Stimulated activated naive CD4-positive, alpha-beta T cell treated with Interleukin-2 at 50 U/mL for 16 hours (primary cell): ENCODE results near the gene GINS2.

Experiments
- DNase-seq: peaks from one replicate; lab custom pipeline; 2025; lab: John Stamatoyannopoulos, UW

Gene GINS2

DNA sequence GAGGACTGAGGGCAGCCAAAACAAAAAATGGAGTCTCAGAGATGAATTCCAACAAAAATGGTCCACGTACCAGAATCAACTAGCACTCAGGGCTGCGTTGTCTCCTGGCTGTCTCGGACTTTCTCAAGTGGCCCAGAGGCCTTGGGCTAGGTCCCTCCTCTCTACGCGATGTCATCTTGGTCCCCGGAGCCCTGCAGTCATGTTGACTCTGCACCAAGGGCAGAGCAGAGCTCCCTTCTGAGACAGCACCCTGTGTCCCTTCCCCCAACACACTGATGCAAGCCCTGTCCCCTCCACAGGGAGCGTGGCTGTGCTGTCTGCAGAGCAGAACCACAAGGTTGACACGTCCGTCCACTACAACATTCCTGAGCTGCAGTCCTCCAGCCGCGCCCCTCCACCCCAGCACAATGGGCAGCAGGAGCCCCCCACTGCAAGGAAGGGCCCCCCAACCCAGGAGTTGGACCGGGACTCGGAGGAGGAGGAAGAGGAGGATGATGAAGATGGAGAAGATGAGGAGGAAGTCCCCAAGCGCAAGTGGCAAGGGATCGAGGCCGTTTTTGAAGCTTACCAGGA lies 20.8 kb downstream of the GINS2 start:
- DNase-seq: no peak

DNA sequence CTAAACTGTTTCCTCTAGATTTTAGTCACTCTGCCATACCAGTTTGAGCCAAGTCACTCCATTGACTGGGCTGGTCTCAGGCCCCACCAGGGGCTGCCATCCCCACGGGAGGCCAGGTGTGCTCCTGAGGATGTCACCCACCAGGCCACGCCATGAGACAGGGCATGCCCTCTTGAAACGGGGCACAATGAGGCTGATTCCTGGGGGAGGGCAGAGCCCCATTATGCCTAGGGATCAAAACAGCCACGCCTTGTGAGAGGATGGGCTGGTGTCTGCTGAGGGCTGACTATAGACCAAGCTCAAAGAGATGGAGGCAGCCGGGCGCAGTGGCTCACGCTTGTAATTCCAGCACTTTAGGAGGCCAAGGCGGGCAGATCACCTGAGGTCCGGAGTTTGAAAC lies 21.5 kb downstream of the GINS2 start:
- DNase-seq: no peak

DNA sequence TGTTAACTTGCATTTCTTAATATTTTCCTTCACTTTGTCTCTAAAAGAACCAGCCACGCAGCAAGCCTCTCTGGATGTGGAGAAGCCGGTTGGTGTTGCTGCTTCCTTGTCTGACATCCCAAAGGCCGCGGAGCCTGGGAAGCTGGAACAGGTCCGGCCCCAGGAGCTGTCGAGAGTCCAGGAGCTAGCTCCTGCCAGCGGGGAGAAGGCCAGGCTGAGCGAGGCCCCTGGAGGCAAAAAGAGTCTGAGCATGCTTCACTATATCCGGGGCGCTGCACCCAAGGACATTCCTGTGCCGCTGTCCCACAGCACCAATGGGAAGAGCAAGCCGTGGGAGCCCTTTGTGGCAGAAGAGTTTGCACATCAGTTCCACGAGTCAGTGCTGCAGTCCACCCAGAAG lies 22.8 kb downstream of the GINS2 start:
- no peak for DNase-seq

DNA sequence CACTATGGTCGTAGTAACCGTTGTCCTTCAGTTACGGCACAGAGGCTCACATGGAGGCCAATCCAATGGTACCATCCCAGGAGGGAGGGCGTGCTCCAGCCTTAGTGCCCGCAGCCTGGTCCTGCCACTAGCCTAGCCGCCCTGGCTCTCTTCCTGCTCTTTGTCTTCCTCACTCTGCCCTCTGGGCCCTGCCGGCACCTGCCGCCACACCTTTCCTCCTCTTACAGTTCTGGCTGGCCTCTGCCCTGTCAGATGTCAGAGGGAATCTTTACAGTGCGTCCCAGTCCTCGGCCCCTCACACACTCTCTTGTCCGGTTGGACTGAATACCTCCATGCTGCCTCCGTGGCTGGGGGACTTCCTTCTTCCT lies 23.4 kb downstream of the GINS2 start:
- DNase-seq: no peak

DNA sequence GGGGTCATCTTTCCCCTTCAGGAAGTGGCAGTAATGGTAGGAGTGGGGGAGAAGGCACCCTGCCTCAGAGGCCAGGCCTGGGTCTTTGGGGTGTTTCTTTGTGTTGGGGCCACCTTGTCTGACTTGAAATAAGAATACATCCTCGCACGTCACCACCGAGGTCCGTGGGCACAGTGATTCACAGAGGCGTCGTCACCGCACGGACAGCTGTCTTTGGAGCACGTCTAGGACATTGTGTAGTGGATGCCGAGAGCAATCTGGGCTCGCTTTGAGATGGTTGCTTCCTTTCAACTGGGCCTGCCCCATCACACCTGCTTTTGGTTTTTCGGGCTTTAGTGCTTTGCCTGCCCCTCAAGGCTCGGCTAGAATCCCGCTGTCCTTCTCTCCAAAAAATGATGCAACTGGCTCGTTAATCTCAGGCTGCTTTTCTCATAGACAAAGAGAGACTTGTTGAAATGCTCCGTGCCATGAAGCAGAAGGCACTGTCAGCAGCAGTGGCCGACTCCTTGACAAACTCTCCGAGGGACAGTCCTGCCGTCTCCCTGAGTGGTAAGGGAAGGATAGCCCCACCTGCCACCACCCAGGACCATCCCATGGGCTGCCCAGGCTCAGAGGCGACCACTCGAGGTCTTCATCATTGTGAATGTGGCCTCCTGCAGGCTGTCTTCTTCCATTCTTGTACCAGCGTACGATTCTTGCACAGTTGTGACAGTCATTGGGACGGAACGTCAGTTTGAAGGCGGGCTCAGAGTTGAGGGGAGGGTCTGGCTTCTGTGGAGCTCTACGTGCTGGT lies 24.0 kb downstream of the GINS2 start:
- DNase-seq: no peak

DNA sequence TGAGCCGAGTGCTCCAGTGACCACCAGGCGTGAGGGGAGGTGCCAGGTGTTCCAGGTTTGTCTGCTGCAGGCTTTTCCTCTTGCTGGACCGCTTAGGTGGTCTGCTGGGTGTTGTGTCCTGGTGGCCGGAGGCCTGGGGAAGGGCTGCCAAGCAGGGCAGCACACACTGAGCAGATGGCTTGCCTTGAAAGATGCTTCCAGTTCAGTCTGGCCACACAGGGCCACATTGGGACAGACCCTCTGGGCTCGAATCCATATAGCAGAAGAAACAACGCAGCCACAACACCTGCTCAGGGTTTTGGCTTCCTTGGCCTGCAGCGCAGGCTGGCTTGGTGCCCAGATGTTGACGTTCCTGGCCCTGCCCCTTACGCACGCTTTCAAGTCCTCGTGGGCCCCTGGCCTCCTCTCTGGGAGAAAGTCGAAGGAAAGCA lies 24.8 kb downstream of the GINS2 start:
- DNase-seq: no peak

DNA sequence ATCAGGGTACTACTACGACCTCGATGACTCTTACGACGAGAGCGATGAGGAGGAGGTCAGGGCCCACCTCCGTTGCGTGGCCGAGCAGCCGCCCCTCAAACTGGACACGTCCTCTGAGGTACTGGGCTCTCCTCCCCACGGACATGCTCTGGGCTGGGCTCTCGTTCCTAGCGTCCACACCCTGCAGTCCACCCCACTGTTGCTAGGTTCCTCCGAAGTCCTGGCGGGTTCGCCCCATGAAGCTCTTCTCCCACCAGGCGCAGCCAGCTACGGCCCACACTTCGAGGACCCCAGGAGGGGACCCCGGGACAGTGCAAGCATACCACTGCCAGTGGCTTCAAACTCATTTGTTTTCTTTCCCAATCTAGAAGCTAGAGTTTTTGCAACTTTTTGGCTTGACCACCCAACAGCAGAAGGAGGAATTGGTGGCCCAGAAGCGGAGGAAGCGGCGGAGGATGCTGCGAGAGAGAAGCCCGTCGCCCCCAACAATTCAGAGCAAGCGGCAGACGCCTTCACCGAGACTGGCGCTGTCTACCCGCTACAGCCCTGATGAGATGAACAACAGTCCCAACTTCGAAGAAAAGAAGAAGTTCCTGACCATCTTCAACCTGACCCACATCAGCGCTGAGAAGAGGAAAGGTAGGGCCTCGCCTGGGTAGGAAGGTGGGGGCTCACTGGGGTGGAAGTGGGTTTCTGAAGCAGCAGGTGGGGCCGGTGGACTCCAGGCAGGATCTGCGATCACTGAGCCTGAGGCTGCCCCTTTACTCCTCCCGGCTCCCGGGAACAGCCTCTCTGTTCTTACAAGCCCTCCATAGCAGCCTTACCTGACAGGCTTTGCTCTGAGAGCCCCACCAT lies 25.6 kb downstream of the GINS2 start:
- DNase-seq: no peak

DNA sequence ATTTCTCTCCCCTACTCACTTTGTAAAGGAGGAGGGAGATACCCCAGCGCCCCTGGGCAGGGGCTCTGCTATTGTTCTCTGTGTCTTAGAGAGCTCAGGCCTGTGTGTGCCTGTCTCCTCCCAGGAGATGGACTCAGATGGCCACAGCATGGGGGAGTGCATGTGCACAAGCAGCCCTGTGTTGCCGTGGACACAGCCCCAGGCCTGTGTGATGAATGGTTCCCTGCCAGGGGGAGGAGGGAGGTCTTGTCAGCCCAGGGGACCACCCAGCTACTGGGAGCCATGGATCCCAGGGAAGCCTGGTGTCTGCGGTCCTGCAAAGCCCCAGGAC lies 26.3 kb downstream of the GINS2 start:
- DNase-seq: no peak

DNA sequence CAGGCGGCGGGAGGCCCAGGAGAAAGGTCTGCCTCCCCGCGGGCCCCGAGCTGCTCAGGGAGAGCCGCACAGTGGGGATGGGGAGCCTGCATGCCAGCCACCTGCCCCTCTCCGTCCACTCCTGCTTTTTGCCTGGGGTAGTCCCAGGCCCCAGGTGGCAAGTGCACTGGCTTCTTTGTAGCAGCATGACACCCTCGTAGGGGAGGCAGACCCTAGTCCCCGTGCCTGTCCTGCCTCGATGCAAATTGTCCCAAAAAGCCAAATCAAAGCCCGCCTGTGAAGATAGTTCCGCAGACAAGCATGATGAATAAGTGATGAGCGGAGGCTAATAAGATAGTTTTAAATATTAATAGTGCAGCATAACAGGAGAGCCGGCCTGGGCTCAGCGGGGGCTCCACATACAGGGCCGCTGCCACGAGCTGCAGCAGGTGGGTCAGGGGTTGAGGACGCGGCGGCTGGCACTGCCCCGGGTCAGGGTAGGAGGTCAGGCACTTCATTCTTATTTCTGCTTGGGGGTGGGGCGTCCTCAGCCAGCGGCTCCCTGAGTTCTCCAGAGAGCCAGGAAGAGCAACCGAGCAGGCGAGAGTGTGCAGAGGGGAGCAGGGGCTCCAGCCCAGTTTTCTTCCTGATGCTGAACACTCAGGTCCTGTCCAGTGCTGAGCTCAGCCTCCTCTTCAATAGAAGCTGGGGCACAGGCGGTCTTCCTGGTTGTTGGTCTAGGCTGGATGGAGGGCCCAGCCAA lies 26.8 kb downstream of the GINS2 start:
- DNase-seq: no peak

DNA sequence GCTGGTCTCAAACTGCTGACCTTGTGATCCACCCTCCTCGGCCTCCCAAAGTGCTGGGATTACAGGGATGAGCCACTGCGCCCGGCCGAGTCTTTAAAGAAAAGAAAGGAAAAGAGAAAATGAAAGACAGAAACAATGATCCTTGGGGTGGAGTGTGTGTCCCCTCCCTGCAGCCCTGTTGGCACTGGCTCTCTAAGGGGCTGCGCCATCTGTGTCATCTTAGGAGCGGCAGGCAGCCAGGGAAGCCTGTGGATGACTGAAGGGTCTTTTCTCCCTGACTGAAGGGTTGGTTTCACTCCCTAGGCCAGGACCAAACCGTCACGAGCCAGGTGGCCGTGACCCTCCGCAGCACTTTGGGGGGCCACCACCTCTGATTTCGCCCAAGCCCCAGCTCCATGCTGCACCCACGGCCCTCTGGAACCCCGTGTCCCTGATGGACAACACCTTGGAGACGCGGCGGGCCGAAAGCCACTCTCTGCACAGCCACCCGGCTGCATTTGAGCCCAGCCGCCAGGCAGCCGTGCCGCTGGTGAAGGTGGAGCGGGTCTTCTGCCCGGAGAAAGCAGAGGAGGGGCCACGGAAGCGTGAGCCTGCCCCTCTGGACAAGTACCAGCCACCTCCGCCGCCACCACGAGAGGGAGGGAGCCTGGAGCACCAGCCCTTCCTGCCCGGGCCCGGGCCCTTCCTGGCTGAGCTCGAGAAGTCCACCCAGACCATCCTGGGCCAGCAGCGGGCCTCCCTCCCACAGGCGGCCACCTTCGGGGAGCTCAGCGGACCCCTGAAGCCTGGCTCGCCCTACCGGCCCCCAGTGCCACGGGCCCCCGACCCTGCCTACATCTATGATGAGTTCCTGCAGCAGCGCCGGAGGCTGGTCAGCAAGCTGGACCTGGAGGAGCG lies 27.7 kb downstream of the GINS2 start:
- no peak for DNase-seq

DNA sequence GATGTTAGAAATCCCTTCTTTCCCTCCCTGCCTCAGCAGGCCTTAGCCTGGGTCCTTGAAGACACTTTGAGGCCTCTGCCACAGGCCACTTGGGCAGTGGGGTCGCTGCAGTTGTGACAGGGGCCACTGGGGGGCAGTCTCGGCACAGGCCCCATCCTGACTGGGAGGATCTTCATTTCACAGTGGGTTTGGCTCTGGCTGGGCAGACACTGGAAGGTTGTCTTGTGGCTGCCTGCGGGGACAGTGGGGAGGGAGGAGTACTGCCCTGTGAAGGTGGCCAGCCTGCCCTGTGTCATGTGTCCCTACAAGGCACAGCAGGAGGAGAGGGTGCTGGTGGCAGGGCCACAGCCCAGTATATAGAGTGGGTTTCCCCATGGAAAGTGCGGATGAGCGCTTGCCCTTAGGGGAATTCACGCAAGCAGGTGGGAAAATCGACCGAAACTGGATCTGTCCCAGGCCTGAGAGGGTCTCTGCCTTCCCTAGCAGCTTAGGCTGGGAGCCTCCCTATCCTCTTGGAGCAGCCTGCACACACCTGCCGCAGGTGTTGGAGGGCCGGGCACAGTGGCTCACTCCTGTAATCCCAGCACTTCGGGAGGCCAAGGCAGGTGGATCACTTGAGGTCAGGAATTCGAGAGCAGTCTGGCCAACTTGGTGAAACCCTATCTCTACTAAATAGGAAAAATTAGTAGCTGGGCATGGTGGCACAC lies 28.8 kb downstream of the GINS2 start:
- peak; percentile 43 for DNase-seq

DNA sequence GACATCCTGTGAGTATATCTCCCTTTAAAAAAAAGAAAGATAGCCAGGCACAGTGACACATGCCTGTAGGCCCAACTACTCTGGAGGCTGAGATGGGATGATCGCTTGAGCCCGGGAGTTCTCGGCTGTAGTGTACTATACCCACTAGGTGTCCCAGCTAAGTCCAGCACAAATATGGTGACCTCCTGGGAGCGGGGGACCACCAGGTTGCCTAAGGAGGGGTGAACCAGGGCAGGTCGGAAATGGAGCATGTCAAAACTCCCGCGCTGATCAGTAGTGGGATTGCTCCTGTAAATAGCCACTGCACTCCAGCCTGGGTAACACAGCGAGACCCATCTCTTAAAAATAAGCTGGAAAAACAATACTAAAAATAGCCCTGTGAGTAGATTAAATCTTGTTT lies 29.4 kb downstream of the GINS2 start:
- no peak for DNase-seq

DNA sequence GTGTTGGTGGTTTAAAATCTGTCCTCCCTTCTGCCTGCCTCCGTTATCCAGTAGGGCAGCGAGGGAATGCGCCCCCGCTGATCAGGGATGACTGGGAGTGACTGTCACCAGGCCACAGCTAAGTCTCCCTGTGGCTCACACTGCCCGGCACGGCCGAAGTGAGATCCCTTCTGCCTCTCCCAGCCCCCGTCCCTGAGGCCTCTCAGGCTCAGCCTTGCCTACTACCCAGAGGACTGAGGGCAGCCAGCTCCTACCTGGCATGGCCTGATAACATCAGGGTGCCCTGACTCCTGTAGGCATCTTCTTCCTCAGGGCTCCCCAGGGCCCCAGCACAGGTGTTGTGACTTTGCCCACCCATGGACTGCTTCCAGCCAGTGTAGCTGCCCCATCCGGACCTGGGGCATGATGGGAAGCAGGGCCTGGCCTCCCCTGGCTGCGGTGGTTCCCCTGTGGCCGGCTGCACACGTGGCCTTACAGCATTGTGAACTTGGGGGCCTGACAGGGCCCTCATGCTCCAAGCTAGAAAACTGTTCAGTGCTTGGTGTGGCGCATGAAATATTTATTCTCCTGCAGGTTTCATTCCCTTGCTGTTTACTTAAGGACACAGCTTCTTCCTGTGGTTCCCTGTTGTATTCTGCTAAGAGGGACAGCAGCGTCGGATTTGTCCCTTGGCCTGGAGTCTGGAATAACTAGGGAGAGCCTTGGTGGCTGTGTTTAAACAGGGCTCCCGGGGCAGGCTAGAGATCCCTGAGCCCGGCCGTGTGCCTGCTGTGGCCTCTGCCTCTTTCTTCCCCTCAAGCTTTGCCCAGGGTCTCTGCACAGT lies 30.0 kb downstream of the GINS2 start:
- no peak for DNase-seq

DNA sequence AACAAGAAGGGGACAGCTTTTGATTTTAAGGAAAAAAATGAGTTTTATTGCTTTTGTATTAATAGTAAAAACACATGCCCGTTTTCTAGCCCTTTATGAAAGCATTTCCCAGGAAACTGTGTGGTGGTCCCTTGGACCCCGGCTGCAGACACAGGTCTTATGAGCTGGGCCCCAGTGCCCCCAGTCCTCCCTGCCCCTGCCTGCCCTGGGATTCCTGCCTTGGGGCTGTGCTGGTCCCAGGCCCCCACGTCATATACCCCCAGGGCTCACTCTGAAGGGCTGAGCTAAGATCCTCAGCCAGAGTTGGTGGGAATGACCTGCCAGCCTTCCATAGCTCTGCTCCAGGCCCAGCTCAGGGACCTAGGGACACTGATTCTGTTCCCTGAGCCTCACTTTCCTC lies 30.8 kb downstream of the GINS2 start:
- no peak for DNase-seq

DNA sequence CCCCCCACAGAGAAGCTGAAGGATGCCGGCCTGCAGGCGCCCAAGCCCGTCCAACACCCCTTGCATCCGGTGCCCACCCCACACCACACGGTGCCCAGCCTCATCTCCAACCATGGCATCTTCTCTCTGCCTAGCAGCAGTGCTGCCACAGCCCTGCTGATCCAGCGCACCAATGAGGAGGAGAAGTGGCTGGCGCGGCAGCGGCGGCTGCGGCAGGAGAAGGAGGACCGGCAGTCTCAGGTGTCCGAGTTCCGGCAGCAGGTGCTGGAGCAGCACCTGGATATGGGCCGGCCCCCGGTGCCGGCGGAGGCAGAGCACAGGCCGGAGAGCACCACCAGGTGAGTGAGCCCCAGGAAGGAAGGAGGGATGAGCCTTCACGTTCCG lies 31.5 kb downstream of the GINS2 start:
- no peak for DNase-seq

DNA sequence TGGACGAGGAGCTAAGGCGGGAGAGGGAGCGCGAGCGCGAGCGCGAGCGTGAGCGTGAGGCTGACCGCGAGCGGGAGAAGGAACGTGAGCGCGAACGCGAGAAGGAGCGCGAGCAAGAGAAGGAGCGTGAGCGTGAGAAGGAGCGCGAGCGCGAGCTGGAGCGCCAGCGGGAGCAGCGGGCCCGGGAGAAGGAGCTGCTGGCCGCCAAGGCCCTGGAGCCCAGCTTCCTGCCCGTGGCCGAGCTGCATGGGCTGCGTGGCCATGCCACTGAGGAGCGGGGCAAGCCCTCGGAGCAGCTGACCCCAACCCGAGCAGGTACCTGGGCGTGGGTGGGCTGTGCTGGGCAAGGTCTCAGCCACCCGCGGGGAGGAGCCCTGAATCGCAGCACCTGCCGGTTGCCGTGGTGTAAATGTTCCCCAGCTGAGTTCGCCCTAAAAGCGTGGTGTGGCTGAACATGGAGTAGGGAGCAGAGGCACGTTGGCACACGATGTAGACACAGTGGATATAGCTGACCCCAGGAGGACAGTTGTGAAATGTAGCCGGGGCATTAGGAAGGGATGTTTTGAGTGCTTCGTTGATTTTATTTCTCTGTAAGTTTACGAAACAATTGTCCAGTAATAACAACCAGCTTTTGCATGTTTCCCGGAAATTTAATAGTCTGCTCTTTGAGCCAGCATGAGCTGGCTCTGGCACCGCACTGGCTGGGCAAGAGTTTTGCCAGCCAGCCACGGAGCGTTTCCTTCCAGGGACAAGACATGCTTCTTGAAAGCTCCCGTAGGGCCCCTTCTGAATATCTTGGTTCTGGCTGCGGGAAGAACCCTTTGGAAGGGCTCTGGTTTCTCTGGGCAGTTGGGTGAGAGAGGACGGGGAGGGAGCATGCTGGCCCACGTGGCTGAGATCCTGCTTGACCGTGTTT lies 32.1 kb downstream of the GINS2 start:
- no peak for DNase-seq

DNA sequence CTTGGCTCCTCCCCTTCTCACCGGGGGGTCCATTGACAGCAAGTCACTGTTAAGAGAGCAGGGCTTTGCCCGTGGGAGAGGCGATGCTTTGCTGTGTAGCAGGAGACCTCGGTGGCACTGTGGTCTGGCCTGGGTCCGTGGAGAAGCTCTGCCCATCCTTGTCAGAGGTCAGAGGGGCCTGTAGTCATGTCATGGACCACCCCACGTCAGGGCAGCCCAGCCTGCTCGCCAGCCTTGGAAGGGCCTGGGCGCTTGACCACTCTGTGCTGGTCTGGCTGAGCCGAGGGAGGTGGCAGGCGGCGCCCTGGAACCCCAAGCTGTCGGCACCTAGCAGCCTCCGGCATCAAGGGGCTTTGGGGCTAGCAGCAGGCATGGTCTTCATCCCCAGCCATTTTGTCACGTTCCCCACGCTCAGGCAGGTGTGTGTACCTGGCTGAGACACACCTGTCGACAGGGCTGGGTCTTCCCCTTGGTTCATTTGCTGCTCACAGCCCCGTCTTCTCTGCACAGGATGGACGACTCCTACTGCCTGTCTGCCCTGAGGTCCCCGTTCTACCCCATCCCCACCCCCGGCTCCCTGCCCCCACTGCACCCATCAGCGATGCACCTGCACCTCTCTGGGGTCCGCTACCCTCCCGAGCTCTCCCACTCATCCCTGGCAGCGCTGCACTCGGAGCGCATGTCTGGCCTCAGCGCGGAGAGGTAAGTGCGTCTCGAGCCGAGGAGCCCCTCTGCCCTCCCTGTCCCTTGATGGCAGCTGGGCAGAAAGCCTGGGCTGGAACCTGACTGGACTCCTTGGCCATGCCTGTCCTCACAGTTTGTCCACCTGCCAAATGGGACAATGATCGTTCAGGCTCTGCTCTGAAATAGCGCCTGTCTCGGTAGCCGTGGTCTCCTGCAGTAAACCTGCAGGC lies 33.3 kb downstream of the GINS2 start:
- DNase-seq: no peak
